ENCODE results near the gene ENTHD1.
"Not testable (repeated sequence)": the region's sequence is repeated elsewhere in the genome, so short reads cannot be mapped to it uniquely, and the experiment has no call there.

ENTHD1 gene

DNA sequence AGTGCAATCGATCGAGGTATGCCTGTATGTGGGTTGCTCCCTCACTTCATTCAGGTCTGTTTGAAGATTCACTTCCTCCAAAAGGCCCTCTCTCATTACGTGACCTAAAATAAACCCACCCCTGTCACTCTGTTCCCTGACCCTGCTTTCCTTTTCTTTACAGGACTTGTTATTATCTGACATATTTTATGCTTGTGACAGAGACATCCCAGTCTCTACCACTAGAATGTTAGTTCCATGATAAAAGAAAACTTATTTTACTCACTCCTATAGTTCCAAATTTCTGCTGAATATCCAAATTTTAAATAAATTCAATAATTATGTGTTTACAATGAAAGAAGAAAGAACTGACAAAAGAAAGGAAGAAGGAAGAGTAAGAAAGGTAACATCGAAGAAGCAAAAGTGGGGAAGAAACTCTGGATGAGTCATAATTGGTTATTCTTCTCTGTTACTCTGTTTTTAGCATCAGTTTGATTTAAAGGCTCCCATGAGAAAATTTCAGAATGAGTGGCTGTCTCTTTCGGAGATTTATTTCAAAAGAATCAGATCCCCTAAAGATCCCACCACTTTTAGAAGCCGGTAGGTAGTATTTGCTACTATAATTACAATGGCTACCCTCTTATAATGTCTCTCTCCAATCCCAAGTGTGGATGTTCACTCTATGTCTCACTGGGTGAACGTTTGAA, 33.5 kb downstream of the ENTHD1 start:
- DNase-seq (ENCODE audit: low read depth), result no peak
- in situ Hi-C loops (cut with HindIII; ENCODE audit: low sequenced_read_pairs), result loop anchor here (5.0 kb wide), 2 partner anchors 62 to 147 kb away; no protein-coding TSS in a partner anchor
- TF ChIP-seq, protein P1, sequence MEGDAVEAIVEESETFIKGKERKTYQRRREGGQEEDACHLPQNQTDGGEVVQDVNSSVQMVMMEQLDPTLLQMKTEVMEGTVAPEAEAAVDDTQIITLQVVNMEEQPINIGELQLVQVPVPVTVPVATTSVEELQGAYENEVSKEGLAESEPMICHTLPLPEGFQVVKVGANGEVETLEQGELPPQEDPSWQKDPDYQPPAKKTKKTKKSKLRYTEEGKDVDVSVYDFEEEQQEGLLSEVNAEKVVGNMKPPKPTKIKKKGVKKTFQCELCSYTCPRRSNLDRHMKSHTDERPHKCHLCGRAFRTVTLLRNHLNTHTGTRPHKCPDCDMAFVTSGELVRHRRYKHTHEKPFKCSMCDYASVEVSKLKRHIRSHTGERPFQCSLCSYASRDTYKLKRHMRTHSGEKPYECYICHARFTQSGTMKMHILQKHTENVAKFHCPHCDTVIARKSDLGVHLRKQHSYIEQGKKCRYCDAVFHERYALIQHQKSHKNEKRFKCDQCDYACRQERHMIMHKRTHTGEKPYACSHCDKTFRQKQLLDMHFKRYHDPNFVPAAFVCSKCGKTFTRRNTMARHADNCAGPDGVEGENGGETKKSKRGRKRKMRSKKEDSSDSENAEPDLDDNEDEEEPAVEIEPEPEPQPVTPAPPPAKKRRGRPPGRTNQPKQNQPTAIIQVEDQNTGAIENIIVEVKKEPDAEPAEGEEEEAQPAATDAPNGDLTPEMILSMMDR (IDR thresholded peaks at IDR 0.05; ENCODE audit: low read depth, low read length, missing control alignments), result no peak
- H3K4me3 ChIP-seq (ENCODE audit: low read depth, low read length), result no peak overlapping the region

DNA sequence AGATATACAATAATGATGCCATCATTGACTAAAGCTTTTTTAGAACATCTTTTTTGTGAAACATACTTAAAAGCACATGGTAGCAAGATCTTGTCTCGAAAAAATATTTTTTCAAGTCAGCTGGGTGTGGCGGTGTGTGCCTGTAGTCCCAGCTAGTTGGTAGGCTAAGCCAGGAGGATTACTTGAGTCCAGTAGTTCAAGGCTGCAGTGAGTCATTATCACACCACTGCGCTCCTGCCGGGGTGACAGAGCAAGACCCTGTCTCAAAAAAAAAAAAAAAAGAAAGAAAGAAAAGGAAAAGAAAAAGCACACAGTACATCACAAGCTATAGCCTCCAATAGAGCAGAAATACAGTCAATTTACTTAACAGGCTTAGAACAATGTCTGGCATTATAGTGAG, 37.0 kb downstream of the ENTHD1 start:
- in situ Hi-C loops (cut with HindIII; ENCODE audit: low sequenced_read_pairs), result loop anchor here (5.0 kb wide), 2 partner anchors 66 to 151 kb away; no protein-coding TSS in a partner anchor
- TF ChIP-seq, protein P1 (IDR thresholded peaks at IDR 0.05; ENCODE audit: low read depth, low read length, missing control alignments), result no peak
- DNase-seq (ENCODE audit: low read depth), result no peak
- H3K4me3 ChIP-seq (ENCODE audit: low read depth, low read length), result no peak overlapping the region

- DNase-seq (ENCODE audit: low read depth), result no peak
- in situ Hi-C loops (cut with HindIII; ENCODE audit: low sequenced_read_pairs), result no loop called here
- H3K4me3 ChIP-seq (ENCODE audit: low read depth, low read length), result no peak overlapping the region
- TF ChIP-seq, protein P1 (IDR thresholded peaks at IDR 0.05; ENCODE audit: low read depth, low read length, missing control alignments), result no peak
Measured at GRCh38 chr22:39852799-39853198, 40.8 kb downstream of the ENTHD1 start.

- in situ Hi-C loops (cut with HindIII; ENCODE audit: low sequenced_read_pairs), result no loop called here
- H3K4me3 ChIP-seq (ENCODE audit: low read depth, low read length), result no peak overlapping the region
- DNase-seq (ENCODE audit: low read depth), result no peak
- TF ChIP-seq, protein P1 (IDR thresholded peaks at IDR 0.05; ENCODE audit: low read depth, low read length, missing control alignments), result no peak
Measured at GRCh38 chr22:39851606-39852315, 41.8 kb downstream of the ENTHD1 start.

GRCh38 chr22:39847477-39847876, 46.1 kb downstream of the ENTHD1 start:
- H3K4me3 ChIP-seq (ENCODE audit: low read depth, low read length), result no peak overlapping the region
- TF ChIP-seq, protein P1 (IDR thresholded peaks at IDR 0.05; ENCODE audit: low read depth, low read length, missing control alignments), result no peak
- in situ Hi-C loops (cut with HindIII; ENCODE audit: low sequenced_read_pairs), result no loop called here

DNA sequence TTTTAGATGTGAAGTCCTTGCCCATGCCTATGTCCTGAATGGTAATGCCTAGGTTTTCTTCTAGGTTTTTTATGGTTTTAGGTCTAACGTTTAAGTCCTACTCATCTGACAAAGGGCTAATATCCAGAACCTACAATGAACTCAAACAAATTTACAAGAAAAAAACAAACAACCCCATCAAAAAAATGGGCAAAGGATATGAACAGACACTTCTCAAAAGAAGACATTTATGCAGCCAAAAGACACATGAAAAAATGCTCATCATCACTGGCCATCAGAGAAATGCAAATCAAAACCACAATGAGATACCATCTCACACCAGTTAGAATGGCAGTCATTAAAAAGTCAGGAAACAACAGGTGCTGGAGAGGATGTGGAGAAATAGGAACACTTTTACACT, 47.0 kb downstream of the ENTHD1 start:
- DNase-seq (ENCODE audit: low read depth); in situ Hi-C loops (cut with HindIII; ENCODE audit: low sequenced_read_pairs); H3K4me3 ChIP-seq (ENCODE audit: low read depth, low read length): not testable (repeated sequence)

More at GRCh38 chr22:39847477-39847876, 46.1 kb downstream of the ENTHD1 start:
- no peak for DNase-seq (ENCODE audit: low read depth)

- in situ Hi-C loops (cut with HindIII; ENCODE audit: low sequenced_read_pairs), result no loop called here
- no peak overlapping the region for H3K4me3 ChIP-seq (ENCODE audit: low read depth, low read length)
- no peak for DNase-seq (ENCODE audit: low read depth)
- TF ChIP-seq, protein P1 (IDR thresholded peaks at IDR 0.05; ENCODE audit: low read depth, low read length, missing control alignments), result no peak
Measured at GRCh38 chr22:39845529-39845928, 48.0 kb downstream of the ENTHD1 start.
